Breast epithelium (tissue), 3 donors: ENCODE data around the gene SCN9A.

ENCODE experiments used
- CTCF ChIP-seq, 3 donors: fragments of 450-650 bp; IDR thresholded peaks; one replicate each; pipeline ENCODE4 v1.5.1; 2016 to 2017; ENCODE audit warnings: antibody characterized with exemption in 3 of 3, mild to moderate bottlenecking in 3 of 3, moderate library complexity in 3 of 3
- POLR2A ChIP-seq: fragments of 450-650 bp; IDR thresholded peaks from one replicate; pipeline ENCODE4 v1.6.1; 2016; ENCODE audit warnings: antibody characterized with exemption, mild to moderate bottlenecking, moderate library complexity

- no peak for TF ChIP-seq CTCF (IDR thresholded peaks at IDR 0.05)
- no peak for TF ChIP-seq POLR2A
Observed at GRCh38 chr2:166246901-166247300, 128.8 kb downstream of the SCN9A start.
